Progenitor cell of endocrine pancreas (in vitro differentiated cells): ENCODE measurements around the gene SLC7A11. TPM values are rescaled to one million over a fixed set of nuclear protein-coding genes. Genes with fewer than 3 reads are reported as not detected.

Experiments
- DNase-seq: peaks from one replicate; pipeline ENCODE4 v3.0.0; 2021; ENCODE audit warnings: low spot score; ENCODE audit not compliant: unreplicated experiment
- H3K27ac Mint-ChIP-seq: 2 replicates; pipeline ENCODE4 v1.8.0; 2021; ENCODE audit warnings: mild to moderate bottlenecking, moderate library complexity, mixed read lengths
- H3K27me3 Mint-ChIP-seq: 2 replicates; pipeline ENCODE4 v1.8.0; 2021; ENCODE audit warnings: mixed read lengths
- H3K36me3 Mint-ChIP-seq: 2 replicates; pipeline ENCODE4 v1.8.0; 2022; ENCODE audit warnings: mixed read lengths; ENCODE audit not compliant: insufficient read depth
- H3K4me1 Mint-ChIP-seq: 2 replicates; pipeline ENCODE4 v1.8.0; 2021; ENCODE audit warnings: low read depth, mixed read lengths
- H3K4me3 Mint-ChIP-seq: 2 replicates; pipeline ENCODE4 v1.8.0; 2021; ENCODE audit warnings: low read depth, mild to moderate bottlenecking, moderate library complexity, mixed read lengths
- H3K9me3 Mint-ChIP-seq: 2 replicates; pipeline ENCODE4 v1.8.0; 2021; ENCODE audit warnings: low read depth, mixed read lengths
- CTCF ChIP-seq: fragments of 200-600 bp; sonication (generic); IDR thresholded peaks from one replicate; pipeline ENCODE4 v1.5.0; 2021; ENCODE audit warnings: antibody characterized with exemption, mild to moderate bottlenecking; ENCODE audit not compliant: unreplicated experiment
- total RNA-seq: library from RNA; stranded (reverse); gene quantifications from 2 replicates; pipeline ENCODE4 v1.2.1, GENCODE V29; 2021

Gene SLC7A11
- total RNA-seq, 1 donor from 2014 or later = 8.2 TPM

DNA sequence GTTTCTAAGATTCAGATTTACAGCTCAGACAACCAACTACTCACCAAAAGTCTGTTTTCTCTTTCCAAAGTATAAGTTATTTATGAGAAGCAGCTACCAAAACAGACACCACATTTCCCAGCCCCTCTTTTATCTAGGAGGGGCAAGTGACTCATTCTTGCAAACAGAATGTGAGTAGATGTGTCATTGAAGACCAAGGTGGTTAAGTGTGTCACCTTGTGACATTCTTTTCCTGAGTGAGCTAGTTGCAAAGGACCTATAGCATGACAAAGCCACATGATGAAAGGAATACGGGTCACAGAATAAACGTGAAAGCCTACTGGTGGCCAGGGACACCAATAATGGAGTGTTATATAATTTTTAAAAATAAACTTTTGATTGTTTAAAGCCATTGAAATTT, 50.0 kb downstream of the SLC7A11 start:
- TF ChIP-seq CTCF = no peak
- H3K27ac Mint-ChIP-seq = no peak overlapping the region
- DNase-seq = no peak
- no peak overlapping the region for H3K4me3 Mint-ChIP-seq
- H3K4me1 Mint-ChIP-seq = peaks cover 3% of the 10 kb centered on the region
- H3K9me3 Mint-ChIP-seq = no peaks in the 10 kb centered on the region
- peaks cover 4% of the 10 kb centered on the region for H3K36me3 Mint-ChIP-seq
- no peaks in the 10 kb centered on the region for H3K27me3 Mint-ChIP-seq

GRCh38 chr4:138190452-138190858, 51.7 kb downstream of the SLC7A11 start:
- no peaks in the 10 kb centered on the region for H3K27me3 Mint-ChIP-seq

DNA sequence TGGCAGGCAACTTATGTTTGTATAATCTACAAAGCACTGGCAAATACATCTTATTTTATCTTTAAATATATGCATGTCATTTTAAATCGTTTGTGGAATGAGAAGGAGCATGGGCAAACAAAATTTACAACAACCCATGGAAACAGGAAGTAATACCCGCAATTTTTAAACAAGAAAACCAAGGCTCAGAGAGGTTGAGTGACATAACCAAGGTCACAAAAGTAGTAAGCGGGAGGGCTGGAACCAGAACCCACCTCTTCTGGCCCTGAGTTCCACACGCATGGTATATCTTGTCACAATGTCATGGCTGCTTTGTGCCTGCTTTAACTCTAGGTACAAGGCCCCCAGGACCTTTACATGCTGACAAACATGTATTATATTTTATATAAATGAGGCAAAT, 52.9 kb downstream of the SLC7A11 start:
- Mint-ChIP-seq H3K27me3 (no peaks in the 10 kb centered on the region), H3K4me1 (peaks cover 6% of the 10 kb centered on the region)
- TF ChIP-seq CTCF = no peak

More at GRCh38 chr4:138190452-138190858, 51.7 kb downstream of the SLC7A11 start:
- Mint-ChIP-seq H3K4me1 (peaks cover 6% of the 10 kb centered on the region), H3K27ac (no peak overlapping the region), H3K4me3 (no peak overlapping the region), H3K36me3 (peaks cover 1% of the 10 kb centered on the region), H3K9me3 (no peaks in the 10 kb centered on the region)
- TF ChIP-seq CTCF = no peak
- DNase-seq = no peak

GRCh38 chr4:138188406-138189084, 53.6 kb downstream of the SLC7A11 start:
- no peaks in the 10 kb centered on the region for H3K27me3 Mint-ChIP-seq
- no peak for DNase-seq
- H3K36me3 Mint-ChIP-seq = peaks cover 1% of the 10 kb centered on the region
- H3K9me3 Mint-ChIP-seq = no peaks in the 10 kb centered on the region
- no peak overlapping the region for H3K27ac Mint-ChIP-seq
- no peak overlapping the region for H3K4me3 Mint-ChIP-seq
- peaks cover 6% of the 10 kb centered on the region for H3K4me1 Mint-ChIP-seq
- no peak for TF ChIP-seq CTCF

More for the DNA sequence above, 52.9 kb downstream of the SLC7A11 start:
- DNase-seq = no peak
- Mint-ChIP-seq H3K36me3 (peaks cover 1% of the 10 kb centered on the region), H3K4me3 (no peak overlapping the region), H3K9me3 (no peaks in the 10 kb centered on the region), H3K27ac (no peak overlapping the region)

GRCh38 chr4:138185859-138186645, 56.1 kb downstream of the SLC7A11 start:
- Mint-ChIP-seq H3K4me1 (peaks cover 11% of the 10 kb centered on the region), H3K9me3 (no peaks in the 10 kb centered on the region), H3K36me3 (no peaks in the 10 kb centered on the region), H3K27me3 (no peaks in the 10 kb centered on the region), H3K4me3 (no peak overlapping the region), H3K27ac (peak overlapping the region; percentile 6)
- DNase-seq = no peak
- no peak for TF ChIP-seq CTCF
